ENCODE results near the gene SGSM1.
"Not testable (repeated sequence)": the region's sequence is repeated elsewhere in the genome, so short reads cannot be mapped to it uniquely, and the experiment has no call there.

Gene SGSM1

GRCh38 chr22:24809331-24809730 lies 3.3 kb downstream of the SGSM1 start:
- no peak for DNase-seq (ENCODE audit: low spot score)

DNA sequence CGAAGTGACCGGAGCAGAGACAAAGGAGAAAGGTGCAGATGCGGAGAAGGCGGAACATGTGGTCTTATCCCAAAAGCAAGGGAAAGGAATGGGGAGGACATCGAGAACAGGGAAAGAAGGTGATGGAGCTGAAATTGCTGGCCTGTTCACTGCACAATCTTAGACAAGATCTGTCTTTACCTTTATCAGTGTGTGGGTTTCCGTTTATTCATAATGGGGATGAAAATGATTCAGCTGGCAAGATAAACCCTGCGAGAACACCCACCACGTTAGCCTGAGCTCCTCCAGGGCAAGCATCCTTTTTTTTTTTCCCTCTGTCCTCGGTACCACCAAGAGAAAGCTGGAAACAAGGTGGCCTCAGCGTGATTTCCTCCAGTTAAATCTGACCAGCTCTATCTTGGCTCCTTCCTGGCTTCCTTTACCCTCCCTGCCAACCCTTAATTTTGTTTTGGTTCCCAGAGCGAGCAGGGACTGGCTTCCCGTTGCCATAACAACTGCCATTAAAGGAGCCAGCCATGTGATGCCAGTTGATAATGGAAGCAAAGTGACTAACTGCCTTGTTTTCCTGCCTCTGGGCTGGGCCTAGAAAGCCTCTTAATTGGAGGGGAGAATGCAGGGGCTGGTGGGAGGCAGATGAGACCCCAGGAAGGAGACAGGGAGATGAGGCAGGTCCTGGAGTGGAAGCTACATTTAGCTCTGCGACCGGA lies 4.2 kb downstream of the SGSM1 start:
- DNase-seq (ENCODE audit: low spot score): no peak

DNA sequence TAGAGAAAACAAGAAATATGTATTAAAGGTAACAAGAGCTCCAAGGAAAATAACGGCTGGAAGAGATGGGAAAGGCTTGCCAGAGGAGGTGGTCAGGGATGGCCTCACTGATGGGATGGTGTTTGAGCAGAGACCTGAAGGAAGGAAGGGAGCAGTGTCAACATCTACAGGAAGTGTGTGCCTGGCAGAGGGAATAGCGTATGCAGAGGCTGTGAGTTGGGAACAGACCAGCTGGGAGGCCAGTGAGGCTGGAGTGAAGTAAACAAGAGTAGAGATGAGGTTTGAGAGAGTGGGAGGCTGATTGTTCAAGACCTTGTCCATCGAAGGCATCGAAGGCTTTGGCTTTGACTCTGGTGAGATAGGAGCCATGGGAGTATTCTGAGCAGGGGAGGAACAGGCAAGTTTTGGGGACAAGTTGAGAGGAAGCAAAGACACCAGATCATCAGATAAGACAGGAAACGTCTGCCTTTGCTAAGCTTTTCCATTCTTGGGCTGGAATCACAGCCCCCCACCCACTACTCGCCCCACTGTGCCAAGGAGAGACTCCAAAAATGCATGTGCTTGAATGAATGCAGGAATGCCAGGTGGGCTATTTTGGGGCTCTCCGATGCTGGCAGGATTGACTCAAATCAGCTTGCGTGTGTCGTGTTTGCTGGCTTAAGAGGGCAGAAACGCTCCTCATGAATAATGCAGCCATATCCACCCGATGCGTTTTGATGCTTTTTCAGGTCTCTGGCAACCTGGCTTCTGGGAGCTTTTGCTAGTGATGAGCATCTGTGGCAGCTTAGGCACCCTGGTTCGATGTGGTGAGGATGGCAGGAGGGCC lies 7.2 kb downstream of the SGSM1 start:
- no peak for DNase-seq (ENCODE audit: low spot score)

- DNase-seq (ENCODE audit: low spot score): no peak
Observed at GRCh38 chr22:24813861-24814770, 8.1 kb downstream of the SGSM1 start.

- no peak for DNase-seq (ENCODE audit: low spot score)
Observed at GRCh38 chr22:24816806-24817205, 10.8 kb downstream of the SGSM1 start.

DNA sequence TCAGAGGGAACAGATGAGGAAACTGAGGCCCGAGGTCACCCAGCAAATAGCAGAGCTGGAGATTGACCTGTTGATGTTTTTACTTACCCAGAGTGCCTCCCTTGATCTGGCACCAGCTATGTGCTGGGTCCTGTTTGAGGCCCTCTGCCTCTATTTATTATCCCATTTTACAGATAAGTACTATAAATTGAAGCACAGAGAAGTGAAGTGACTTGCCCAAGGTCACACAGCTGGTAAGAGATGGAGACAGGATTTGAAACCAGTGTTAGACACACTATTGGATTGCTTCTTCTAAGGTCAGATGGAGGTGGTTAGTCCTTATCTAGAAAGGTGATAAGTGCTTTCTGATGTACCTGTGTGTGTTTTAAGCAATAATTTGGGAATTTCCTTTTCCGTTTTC lies 13.5 kb downstream of the SGSM1 start:
- DNase-seq (ENCODE audit: low spot score): no peak

- no peak for DNase-seq (ENCODE audit: low spot score)
Observed at GRCh38 chr22:24819911-24820461, 14.0 kb downstream of the SGSM1 start.

GRCh38 chr22:24822471-24822870 lies 16.5 kb downstream of the SGSM1 start:
- no peak for DNase-seq (ENCODE audit: low spot score)

- DNase-seq (ENCODE audit: low spot score): no peak
Observed at GRCh38 chr22:24823787-24824186, 17.8 kb downstream of the SGSM1 start.

- DNase-seq (ENCODE audit: low spot score): no peak
Observed at GRCh38 chr22:24824250-24824649, 18.2 kb downstream of the SGSM1 start.

DNA sequence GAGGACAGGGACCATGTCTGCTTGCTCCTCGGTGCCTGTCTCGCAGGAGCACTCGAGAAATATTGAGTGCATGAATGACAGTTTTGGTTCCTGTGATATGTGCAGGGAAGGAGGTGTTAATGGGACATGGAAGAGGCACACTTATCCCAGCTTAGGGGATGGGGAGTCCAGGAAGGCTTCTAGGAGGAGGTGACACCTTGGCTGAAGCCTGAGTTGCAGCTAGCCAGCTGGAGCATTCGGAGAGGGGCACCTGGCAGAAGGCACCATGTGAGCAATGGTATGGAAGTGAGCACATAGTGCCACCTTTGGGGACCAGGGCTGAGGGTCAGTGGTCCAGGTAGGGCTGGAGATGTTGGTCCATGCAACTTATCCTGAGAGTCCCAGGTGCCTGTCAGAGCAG lies 18.9 kb downstream of the SGSM1 start:
- DNase-seq (ENCODE audit: low spot score): no peak

- DNase-seq (ENCODE audit: low spot score): no peak
Observed at GRCh38 chr22:24826710-24827285, 20.8 kb downstream of the SGSM1 start.

DNA sequence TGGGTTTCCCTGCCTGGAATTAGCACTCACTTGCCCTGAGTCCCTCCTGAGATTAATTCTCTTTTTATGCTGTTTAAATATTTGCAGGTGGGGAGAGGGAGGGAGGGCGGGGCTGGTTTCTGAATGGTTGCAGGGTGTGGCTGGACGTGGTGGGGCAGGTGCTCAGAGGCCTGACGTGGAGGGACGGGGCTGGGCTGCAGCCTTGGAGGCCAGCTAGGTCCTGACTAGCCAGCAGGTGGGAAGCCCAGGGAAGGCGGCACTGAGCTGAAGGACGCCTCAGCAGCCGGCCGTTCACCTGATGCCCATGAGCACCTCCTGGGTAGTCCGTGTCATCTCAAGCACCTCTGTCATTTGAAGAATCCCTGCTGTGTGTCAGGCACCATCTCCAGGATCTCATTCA lies 21.3 kb downstream of the SGSM1 start:
- no peak for DNase-seq (ENCODE audit: low spot score)

DNA sequence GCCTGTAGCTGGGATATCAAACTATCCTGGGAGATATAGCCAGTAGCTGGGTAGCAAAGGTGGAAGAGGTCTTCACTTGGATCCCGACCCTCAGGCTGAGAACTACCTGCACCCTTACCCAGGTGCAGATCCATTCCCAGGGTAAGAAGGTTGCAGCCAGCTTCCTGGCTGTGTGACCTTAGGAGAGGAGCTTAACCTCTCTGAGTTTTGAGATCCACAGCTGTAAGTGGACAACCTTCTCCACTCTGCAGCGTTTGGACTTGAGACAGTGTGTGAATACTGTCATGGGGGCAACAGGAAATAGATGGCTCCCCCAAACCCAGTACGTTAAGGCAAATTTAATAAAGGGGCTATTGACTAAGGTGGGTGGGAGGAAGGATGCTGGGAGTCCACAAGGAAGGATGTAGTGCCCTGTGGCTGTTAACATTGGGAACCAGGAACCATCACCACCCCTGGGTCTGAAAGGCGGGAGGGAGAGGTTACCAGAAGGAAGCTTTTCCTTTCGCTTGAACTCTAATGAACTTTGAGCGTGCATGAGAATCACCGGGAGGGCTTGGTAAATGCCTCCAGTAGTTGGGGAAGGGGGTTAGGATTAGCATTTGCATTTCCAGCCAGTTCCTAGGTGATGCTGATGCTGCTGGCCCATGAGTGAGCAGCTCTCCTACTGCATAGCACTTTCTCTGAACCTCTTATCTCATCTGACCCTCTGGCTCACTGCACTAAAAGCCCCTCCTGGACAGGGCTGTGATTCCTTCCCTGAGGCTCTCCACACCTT lies 24.4 kb downstream of the SGSM1 start:
- DNase-seq (ENCODE audit: low spot score): no peak

DNA sequence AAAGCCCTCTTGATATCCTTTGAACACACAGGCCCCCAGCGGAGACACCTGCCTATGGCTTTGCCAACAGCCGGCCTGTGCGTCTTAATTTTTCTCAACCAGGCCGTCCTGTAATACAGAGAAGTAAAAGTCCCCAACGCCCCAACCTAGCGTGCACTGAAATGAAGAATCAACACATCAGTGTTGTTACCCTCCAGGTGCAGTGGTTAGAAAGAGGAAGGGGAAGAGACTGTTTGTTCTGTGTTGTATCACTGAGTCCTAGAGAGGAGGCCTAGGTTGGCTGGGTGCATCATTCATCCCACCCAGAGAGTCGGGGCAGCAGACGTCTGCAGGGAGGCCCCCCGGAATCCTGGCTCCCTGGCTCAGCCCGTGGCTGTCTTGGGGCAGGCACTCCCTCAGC lies 25.7 kb downstream of the SGSM1 start:
- DNase-seq (ENCODE audit: low spot score): no peak

DNA sequence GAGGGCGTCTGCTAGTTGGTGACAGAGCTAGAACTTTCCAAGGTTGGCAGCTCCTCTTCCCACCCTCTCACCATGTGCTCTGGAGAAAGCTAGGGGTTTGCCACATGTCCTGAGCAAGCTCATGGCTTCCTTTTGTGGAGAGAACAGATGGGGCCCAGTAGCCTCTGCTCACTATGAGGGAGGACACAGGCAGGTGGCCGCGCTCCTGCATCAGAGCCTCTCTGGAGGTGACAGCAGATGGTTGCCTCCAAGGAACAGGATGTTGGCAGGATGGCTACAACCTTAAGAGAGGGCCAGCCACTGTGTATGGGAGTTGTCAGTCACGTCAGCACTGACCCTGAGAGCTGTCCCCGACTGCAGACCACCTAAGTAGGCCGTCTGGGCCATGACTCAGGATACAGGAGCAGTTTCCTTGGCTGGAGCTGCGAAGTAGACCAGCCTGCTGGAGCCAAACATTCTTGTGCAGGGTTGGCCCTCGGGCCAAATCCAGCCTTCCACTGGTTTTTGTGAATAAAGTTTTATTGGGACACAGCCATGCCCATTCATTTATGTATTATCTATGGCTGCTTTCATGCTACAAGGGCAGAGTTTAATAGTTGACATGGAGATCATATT lies 28.0 kb downstream of the SGSM1 start:
- DNase-seq (ENCODE audit: low spot score): no peak

- DNase-seq (ENCODE audit: low spot score): no peak
Observed at GRCh38 chr22:24834845-24835570, 29.0 kb downstream of the SGSM1 start.

- DNase-seq (ENCODE audit: low spot score): no peak
Observed at GRCh38 chr22:24836282-24836681, 30.3 kb downstream of the SGSM1 start.

GRCh38 chr22:24837517-24837916 lies 31.5 kb downstream of the SGSM1 start:
- not testable (repeated sequence) for DNase-seq (ENCODE audit: low spot score)

DNA sequence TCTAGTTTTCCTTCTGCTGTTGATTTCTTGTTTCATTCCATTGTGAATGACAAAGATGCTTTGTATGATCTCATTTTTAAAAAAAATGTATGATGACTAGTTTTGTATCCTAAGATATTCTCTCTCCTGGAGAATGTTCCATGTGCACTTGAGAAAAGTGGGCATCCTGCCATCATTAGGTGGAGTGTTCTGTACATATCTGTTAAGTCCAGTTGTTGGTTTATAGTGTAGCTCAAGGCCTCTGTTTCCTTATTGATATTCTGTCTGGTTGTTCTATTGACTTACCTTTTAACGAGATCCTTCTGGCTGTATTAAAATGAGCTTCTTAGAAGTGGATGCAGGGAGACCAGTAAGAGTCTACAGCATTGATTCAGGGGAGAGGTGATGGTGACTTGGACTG lies 35.2 kb downstream of the SGSM1 start:
- no peak for DNase-seq (ENCODE audit: low spot score)

Data from ecto neural progenitor cell (in vitro differentiated cells).